Measurements from ENCODE around the gene LSS. TPM values are rescaled to one million over a fixed set of nuclear protein-coding genes. Genes with fewer than 3 reads are reported as not detected.

Gene LSS
- total RNA-seq, 2 experiments from 2014 or later = 47.8 to 53.3 TPM

DNA sequence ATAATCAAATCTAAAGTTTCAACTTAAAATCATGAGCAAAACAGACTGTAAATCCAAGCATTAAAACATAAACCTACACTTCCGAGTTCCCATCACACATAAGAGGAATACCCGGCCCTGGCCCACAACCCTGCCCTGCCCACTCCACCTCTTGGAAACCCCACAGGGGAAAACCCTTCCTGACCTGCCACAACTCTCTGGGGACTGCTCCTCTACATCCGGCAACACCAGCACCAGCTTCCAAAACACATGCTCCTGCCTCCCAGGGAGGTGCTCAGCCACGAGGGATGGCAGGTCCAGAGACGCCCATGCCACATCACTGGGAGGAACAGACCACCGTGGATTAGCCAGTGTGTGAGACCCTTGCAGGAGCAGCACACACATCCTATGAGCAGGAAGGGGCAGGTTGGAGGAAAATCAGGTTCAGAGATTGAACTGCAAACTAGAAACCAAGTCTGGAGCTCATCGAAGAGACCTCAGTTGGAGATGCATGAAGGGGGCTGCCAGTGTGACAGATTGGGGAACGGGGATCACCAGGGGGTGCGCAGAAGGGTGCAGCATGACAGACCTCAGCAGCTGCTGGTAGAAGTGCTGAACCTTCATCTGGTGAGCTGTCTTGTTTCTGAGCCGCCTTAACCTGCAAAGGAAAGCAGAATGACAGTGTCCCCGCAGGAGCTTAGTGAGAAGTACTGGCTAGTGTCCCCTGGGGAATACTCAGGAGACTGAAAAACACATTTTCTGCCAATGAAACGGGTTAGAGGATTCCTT lies 25.8 kb upstream of the LSS start:
- CTCF ChIA-PET = interaction anchor here (1.2 to 2.0 kb wide), 5 partner anchors 11 to 42 kb away, joined by 3 to 9 read pairs (median 3); no protein-coding TSS in a partner anchor
- Mint-ChIP-seq H3K27ac (peak overlapping the region; percentile 83), H3K36me3 (ENCODE audit: low read depth) (peaks cover 81% of the 10 kb centered on the region), H3K4me3 (no peak overlapping the region), H3K4me1 (peaks cover 40% of the 10 kb centered on the region), H3K9me3 (peaks cover 7% of the 10 kb centered on the region), H3K27me3 (no peaks in the 10 kb centered on the region)
- POLR2A ChIA-PET = interaction anchor here (0.8 kb wide), 1 partner anchor 10 kb away, joined by 3 read pairs; no protein-coding TSS in a partner anchor
- no peak for DNase-seq

GRCh38 chr21:46253610-46254124 lies 25.1 kb upstream of the LSS start:
- peak overlapping the region; percentile 83 for H3K27ac Mint-ChIP-seq
- peak; percentile 65 for DNase-seq
- peaks cover 7% of the 10 kb centered on the region for H3K9me3 Mint-ChIP-seq
- H3K27me3 Mint-ChIP-seq = no peaks in the 10 kb centered on the region
- peaks cover 40% of the 10 kb centered on the region for H3K4me1 Mint-ChIP-seq
- ChIA-PET POLR2A (interaction anchor here (0.8 kb wide), 1 partner anchor 9 kb away, joined by 3 read pairs; no protein-coding TSS in a partner anchor), CTCF (interaction anchor here (1.2 to 2.0 kb wide), 6 partner anchors 10 to 43 kb away, joined by 3 to 9 read pairs (median 4); no protein-coding TSS in a partner anchor)
- peaks cover 85% of the 10 kb centered on the region for H3K36me3 Mint-ChIP-seq (ENCODE audit: low read depth)
- H3K4me3 Mint-ChIP-seq = peak overlapping the region; percentile 4

DNA sequence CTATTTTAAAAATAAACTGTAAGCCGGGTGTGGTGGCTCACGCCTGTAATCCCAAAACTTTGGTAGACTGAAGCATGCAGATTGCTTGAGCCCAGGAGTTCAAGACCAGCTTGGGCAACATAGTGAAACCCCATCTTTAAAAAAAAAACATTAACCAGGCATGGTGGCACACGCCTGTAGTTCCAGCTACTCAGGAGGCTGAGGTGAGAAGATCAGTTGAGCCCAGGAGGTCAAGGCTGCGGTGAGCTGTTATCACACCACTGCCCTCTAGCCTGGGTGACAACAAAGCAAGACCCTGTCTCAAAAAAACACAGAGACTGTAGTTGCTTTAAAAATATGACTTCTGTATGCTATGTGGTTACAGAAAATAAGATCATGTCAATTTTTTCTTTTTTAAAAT lies 24.3 kb upstream of the LSS start:
- Mint-ChIP-seq H3K27me3 (no peaks in the 10 kb centered on the region), H3K36me3 (ENCODE audit: low read depth) (peaks cover 80% of the 10 kb centered on the region), H3K9me3 (peaks cover 7% of the 10 kb centered on the region), H3K4me1 (peaks cover 40% of the 10 kb centered on the region), H3K27ac (peak overlapping the region; percentile 83), H3K4me3 (no peak overlapping the region)
- DNase-seq = no peak
- POLR2A ChIA-PET = no interaction called here
- CTCF ChIA-PET = interaction anchor here (0.6 to 2.0 kb wide), 5 partner anchors 9 to 684 kb away, joined by 3 to 9 read pairs (median 4); no protein-coding TSS in a partner anchor

DNA sequence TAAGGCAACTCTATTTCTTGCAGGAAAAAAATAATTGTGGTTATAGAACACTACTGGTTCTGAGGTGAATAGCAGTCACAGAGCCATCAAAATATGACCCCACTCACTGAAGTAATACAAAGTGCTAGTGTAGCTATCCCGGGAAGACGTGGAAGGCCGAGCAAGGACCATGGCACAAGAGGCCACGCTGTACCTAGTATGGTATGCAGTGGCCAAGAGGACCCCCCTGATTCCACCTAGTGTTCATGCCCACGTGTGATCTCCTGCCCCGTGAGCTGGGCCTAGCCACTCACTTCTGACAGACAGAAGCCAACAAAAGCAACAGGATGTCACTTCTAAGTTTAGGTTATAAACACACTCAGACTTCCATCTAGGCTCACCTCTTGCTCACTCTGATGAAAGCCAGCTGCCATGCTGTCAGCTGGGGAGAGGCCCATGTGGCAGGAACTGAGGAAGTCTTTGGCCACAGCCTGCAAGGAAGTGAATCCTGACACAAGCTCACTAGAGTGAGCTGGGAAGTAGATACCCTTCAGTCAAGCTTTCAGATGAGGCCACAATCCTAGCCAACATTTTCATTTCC lies 21.7 kb upstream of the LSS start:
- no peaks in the 10 kb centered on the region for H3K27me3 Mint-ChIP-seq
- no peak overlapping the region for H3K4me3 Mint-ChIP-seq
- H3K27ac Mint-ChIP-seq = peak overlapping the region; percentile 80
- DNase-seq = no peak
- ChIA-PET CTCF (interaction anchor here (0.9 to 1.9 kb wide), 3 partner anchors 13 to 21 kb away, joined by 3 to 4 read pairs (median 3); partner anchors contain the start of gene LSS), POLR2A (no interaction called here)
- H3K9me3 Mint-ChIP-seq = peaks cover 7% of the 10 kb centered on the region
- peaks cover 72% of the 10 kb centered on the region for H3K36me3 Mint-ChIP-seq (ENCODE audit: low read depth)
- peaks cover 39% of the 10 kb centered on the region for H3K4me1 Mint-ChIP-seq

DNA sequence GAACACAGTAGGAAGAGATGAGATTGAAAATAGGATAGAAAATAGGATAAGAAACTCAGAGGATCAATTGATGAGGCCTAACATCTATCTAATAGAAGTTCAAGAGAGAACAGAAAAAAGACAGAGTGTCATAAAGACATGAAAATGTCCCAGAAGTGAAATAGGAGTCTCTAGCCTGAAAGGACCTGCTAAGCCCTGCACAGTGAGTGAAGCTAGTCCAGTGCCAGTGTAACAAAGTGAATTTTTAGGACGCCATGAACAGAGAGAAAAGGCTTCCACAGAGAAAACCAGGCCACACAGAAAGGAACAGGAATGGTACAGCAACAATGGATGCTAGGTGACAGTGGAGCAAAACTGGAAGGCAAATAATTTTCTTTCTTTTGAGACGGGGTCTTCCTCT lies 20.3 kb upstream of the LSS start:
- H3K27ac Mint-ChIP-seq = peak overlapping the region; percentile 75
- no peak for DNase-seq
- POLR2A ChIA-PET = no interaction called here
- H3K36me3 Mint-ChIP-seq (ENCODE audit: low read depth) = peaks cover 61% of the 10 kb centered on the region
- H3K27me3 Mint-ChIP-seq = no peaks in the 10 kb centered on the region
- CTCF ChIA-PET = interaction anchor here (1.2 to 1.9 kb wide), 2 partner anchors 10 to 12 kb away, joined by 4 to 5 read pairs; no protein-coding TSS in a partner anchor
- peaks cover 4% of the 10 kb centered on the region for H3K9me3 Mint-ChIP-seq
- H3K4me3 Mint-ChIP-seq = no peak overlapping the region
- H3K4me1 Mint-ChIP-seq = peaks cover 25% of the 10 kb centered on the region

- POLR2A ChIA-PET = no interaction called here
- CTCF ChIA-PET = interaction anchor here (1.2 kb wide), 1 partner anchor 11 kb away, joined by 5 read pairs; no protein-coding TSS in a partner anchor
Observed at GRCh38 chr21:46248422-46248782, 19.8 kb upstream of the LSS start.

GRCh38 chr21:46247699-46248421 lies 19.3 kb upstream of the LSS start:
- no peaks in the 10 kb centered on the region for H3K9me3 Mint-ChIP-seq
- H3K36me3 Mint-ChIP-seq (ENCODE audit: low read depth) = peaks cover 58% of the 10 kb centered on the region
- POLR2A ChIA-PET = no interaction called here

More at GRCh38 chr21:46248422-46248782, 19.8 kb upstream of the LSS start:
- no peaks in the 10 kb centered on the region for H3K9me3 Mint-ChIP-seq
- DNase-seq = no peak
- peak overlapping the region; percentile 75 for H3K27ac Mint-ChIP-seq
- no peaks in the 10 kb centered on the region for H3K27me3 Mint-ChIP-seq
- peaks cover 59% of the 10 kb centered on the region for H3K36me3 Mint-ChIP-seq (ENCODE audit: low read depth)
- H3K4me3 Mint-ChIP-seq = no peak overlapping the region
- H3K4me1 Mint-ChIP-seq = peaks cover 21% of the 10 kb centered on the region

DNA sequence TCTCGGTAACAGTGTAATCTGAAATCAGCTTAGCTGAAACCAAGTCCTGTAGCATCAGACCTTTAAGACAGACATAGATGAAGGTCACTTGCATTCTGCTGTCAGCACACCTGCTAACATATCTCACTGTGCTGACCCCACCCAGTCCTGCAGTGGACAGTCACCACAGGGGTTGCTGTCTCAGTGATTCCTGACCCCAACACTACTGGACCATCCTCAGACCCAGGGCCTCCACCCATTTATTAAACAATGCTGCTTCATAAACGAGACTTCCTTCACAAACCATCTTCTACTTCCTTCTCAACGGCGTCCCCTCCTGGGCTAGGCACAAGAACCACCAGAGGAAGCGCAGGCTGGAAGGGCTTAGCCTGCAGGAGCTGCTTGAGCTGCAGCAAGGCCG lies 17.8 kb upstream of the LSS start:
- Mint-ChIP-seq H3K36me3 (ENCODE audit: low read depth) (peaks cover 55% of the 10 kb centered on the region), H3K9me3 (no peaks in the 10 kb centered on the region), H3K27ac (no peak overlapping the region), H3K4me3 (no peak overlapping the region), H3K4me1 (peaks cover 14% of the 10 kb centered on the region), H3K27me3 (no peaks in the 10 kb centered on the region)
- no peak for DNase-seq
- CTCF ChIA-PET = interaction anchor here (1.4 kb wide), 1 partner anchor 11 kb away, joined by 3 read pairs; no protein-coding TSS in a partner anchor
- POLR2A ChIA-PET = no interaction called here

More at GRCh38 chr21:46247699-46248421, 19.3 kb upstream of the LSS start:
- no peak for DNase-seq
- no peaks in the 10 kb centered on the region for H3K27me3 Mint-ChIP-seq
- H3K4me1 Mint-ChIP-seq = peaks cover 16% of the 10 kb centered on the region
- CTCF ChIA-PET = interaction anchor here (0.6 to 1.2 kb wide), 2 partner anchors 11 to 176 kb away, joined by 3 to 5 read pairs; no protein-coding TSS in a partner anchor
- H3K27ac Mint-ChIP-seq = peak overlapping the region; percentile 75
- H3K4me3 Mint-ChIP-seq = no peak overlapping the region

GRCh38 chr21:46245213-46245915 lies 16.8 kb upstream of the LSS start:
- Mint-ChIP-seq H3K36me3 (ENCODE audit: low read depth) (peaks cover 45% of the 10 kb centered on the region), H3K4me3 (no peak overlapping the region), H3K27ac (no peak overlapping the region), H3K27me3 (no peaks in the 10 kb centered on the region), H3K4me1 (peaks cover 6% of the 10 kb centered on the region), H3K9me3 (no peaks in the 10 kb centered on the region)
- no peak for DNase-seq
- ChIA-PET POLR2A (no interaction called here), CTCF (interaction anchor here (0.7 to 1.4 kb wide), 2 partner anchors 10 to 12 kb away, joined by 3 read pairs; no protein-coding TSS in a partner anchor)

GRCh38 chr21:46244602-46245001 lies 16.0 kb upstream of the LSS start:
- ChIA-PET CTCF (interaction anchor here (1.3 to 1.7 kb wide), 2 partner anchors 9 to 17 kb away, joined by 3 to 7 read pairs; partner anchors contain the start of gene LSS), POLR2A (interaction anchor here (1.2 kb wide), 1 partner anchor 9 kb away, joined by 3 read pairs; no protein-coding TSS in a partner anchor)
- no peaks in the 10 kb centered on the region for H3K27me3 Mint-ChIP-seq
- H3K36me3 Mint-ChIP-seq (ENCODE audit: low read depth) = peaks cover 44% of the 10 kb centered on the region
- H3K4me1 Mint-ChIP-seq = no peaks in the 10 kb centered on the region
- no peak overlapping the region for H3K4me3 Mint-ChIP-seq
- no peak overlapping the region for H3K27ac Mint-ChIP-seq
- no peaks in the 10 kb centered on the region for H3K9me3 Mint-ChIP-seq
- DNase-seq = no peak

GRCh38 chr21:46243960-46244361 lies 15.4 kb upstream of the LSS start:
- no peaks in the 10 kb centered on the region for H3K9me3 Mint-ChIP-seq
- no peaks in the 10 kb centered on the region for H3K4me1 Mint-ChIP-seq
- peaks cover 47% of the 10 kb centered on the region for H3K36me3 Mint-ChIP-seq (ENCODE audit: low read depth)
- ChIA-PET CTCF (interaction anchor here (0.5 to 1.7 kb wide), 4 partner anchors 9 to 233 kb away, joined by 3 to 7 read pairs (median 4); partner anchors contain the start of gene LSS), POLR2A (interaction anchor here (1.2 kb wide), 1 partner anchor 10 kb away, joined by 3 read pairs; no protein-coding TSS in a partner anchor)
- H3K27me3 Mint-ChIP-seq = no peaks in the 10 kb centered on the region
- no peak overlapping the region for H3K27ac Mint-ChIP-seq
- no peak for DNase-seq
- H3K4me3 Mint-ChIP-seq = no peak overlapping the region

Measured in activated CD4-positive, alpha-beta T cell treated with anti-CD3 and anti-CD28 coated beads, Interleukin-2, amount 10 ng/mL, durations not matched to agents 7 days and 5 days (primary cell).